ENCODE data around the gene FAM180B. TPM values are rescaled to one million over a fixed set of nuclear protein-coding genes. Genes with fewer than 3 reads are reported as not detected.

FAM180B gene
- total RNA-seq, 1 experiment from 2014 or later, result not detected

GRCh38 chr11:47595029-47595428 is 8.6 kb downstream of the FAM180B start:
- DNase-seq (ENCODE audit: low read depth, low spot score), result no peak
- Histone ChIP-seq H3K27ac (ENCODE audit: low read depth, low read length) (no peak overlapping the region), H3K36me3 (ENCODE audit: control insufficient read depth in 1 of 2, insufficient read depth in 2 of 2, low read length in 2 of 2) (no peaks in the 10 kb centered on the region), H3K4me1 (ENCODE audit: control insufficient read depth in 1 of 2, insufficient read depth in 2 of 2, low read length in 2 of 2) (no peaks in the 10 kb centered on the region), H3K9me3 (ENCODE audit: control insufficient read depth in 1 of 2, insufficient read depth in 1 of 2, low read depth in 1 of 2, low read length in 2 of 2) (no peaks in the 10 kb centered on the region), H3K4me3 (replicated peaks in 1 of 2; ENCODE audit: low read depth in 1 of 2, low read length in 2 of 2) (no peak overlapping the region), H3K79me2 (ENCODE audit: insufficient read depth, low read length) (no peaks in the 10 kb centered on the region), H3K27me3 (ENCODE audit: insufficient read depth, low read length) (peaks cover 6% of the 10 kb centered on the region; the same call in 1 of the 2 replicates), H2AFZ (ENCODE audit: low read depth, low read length, poor library complexity, severe bottlenecking) (no peak overlapping the region), H3K9me2 (ENCODE audit: insufficient read depth) (no peaks in the 10 kb centered on the region), H4K20me1 (ENCODE audit: insufficient read depth) (no peaks in the 10 kb centered on the region), H3K9ac (ENCODE audit: low read length) (no peak overlapping the region), H3K4me2 (ENCODE audit: low read length) (no peak overlapping the region)
- RAD21 ChIA-PET (ENCODE audit: low non-redundant PET in 1 of 2, low total read pairs in 2 of 2, uncharacterized antibody in 2 of 2, unreplicated experiment in 2 of 2), result no interaction called here
- POLR2A ChIA-PET, result no interaction called here
- TF ChIP-seq POLR2AphosphoS5 (IDR thresholded peaks at IDR 0.05; ENCODE audit: low read depth, low read length), result no peak
- intact Hi-C loops (cut with micrococcal nuclease), result no loop called here
- BruUV-seq (replicated peaks), result no TSS peak
- 0 out of 2 replicates have a peak, but pooled peaks have one; percentile 22 for ATAC-seq
- CTCF ChIA-PET, result no interaction called here

- Histone ChIP-seq H3K9me3 (ENCODE audit: control insufficient read depth in 1 of 2, insufficient read depth in 1 of 2, low read depth in 1 of 2, low read length in 2 of 2) (no peaks in the 10 kb centered on the region), H3K4me2 (ENCODE audit: low read length) (no peak overlapping the region), H4K20me1 (ENCODE audit: insufficient read depth) (no peaks in the 10 kb centered on the region), H3K9me2 (ENCODE audit: insufficient read depth) (no peaks in the 10 kb centered on the region), H3K27ac (ENCODE audit: low read depth, low read length) (no peak overlapping the region), H3K36me3 (ENCODE audit: control insufficient read depth in 1 of 2, insufficient read depth in 2 of 2, low read length in 2 of 2) (no peaks in the 10 kb centered on the region), H3K4me1 (ENCODE audit: control insufficient read depth in 1 of 2, insufficient read depth in 2 of 2, low read length in 2 of 2) (no peaks in the 10 kb centered on the region), H3K79me2 (ENCODE audit: insufficient read depth, low read length) (no peaks in the 10 kb centered on the region), H3K27me3 (ENCODE audit: insufficient read depth, low read length) (peaks cover 6% of the 10 kb centered on the region; the same call in 1 of the 2 replicates), H2AFZ (ENCODE audit: low read depth, low read length, poor library complexity, severe bottlenecking) (no peak overlapping the region), H3K9ac (ENCODE audit: low read length) (no peak overlapping the region), H3K4me3 (replicated peaks in 1 of 2; ENCODE audit: low read depth in 1 of 2, low read length in 2 of 2) (no peak overlapping the region)
- no peak for TF ChIP-seq ZFX (IDR thresholded peaks at IDR 0.05)
- TF ChIP-seq CBX3 (IDR thresholded peaks at IDR 0.05; ENCODE audit: low read depth), result no peak
- TF ChIP-seq SP1 (IDR thresholded peaks at IDR 0.05; ENCODE audit: low read depth), result no peak
- ChIA-PET CTCF (no interaction called here), POLR2A (no interaction called here), RAD21 (ENCODE audit: low non-redundant PET in 1 of 2, low total read pairs in 2 of 2, uncharacterized antibody in 2 of 2, unreplicated experiment in 2 of 2) (no interaction called here)
- BruUV-seq (replicated peaks), result no TSS peak
- intact Hi-C loops (cut with micrococcal nuclease), result no loop called here
- ATAC-seq (no peak), DNase-seq (ENCODE audit: low read depth, low spot score) (no peak)
Observed at GRCh38 chr11:47595967-47596366, 9.5 kb downstream of the FAM180B start.

- Histone ChIP-seq H2AFZ (ENCODE audit: low read depth, low read length, poor library complexity, severe bottlenecking) (no peak overlapping the region), H3K27ac (ENCODE audit: low read depth, low read length) (no peak overlapping the region), H3K79me2 (ENCODE audit: insufficient read depth, low read length) (no peaks in the 10 kb centered on the region), H3K36me3 (ENCODE audit: control insufficient read depth in 1 of 2, insufficient read depth in 2 of 2, low read length in 2 of 2) (no peaks in the 10 kb centered on the region), H3K4me1 (ENCODE audit: control insufficient read depth in 1 of 2, insufficient read depth in 2 of 2, low read length in 2 of 2) (no peaks in the 10 kb centered on the region), H3K9me2 (ENCODE audit: insufficient read depth) (no peaks in the 10 kb centered on the region), H3K9ac (ENCODE audit: low read length) (no peak overlapping the region), H3K27me3 (ENCODE audit: insufficient read depth, low read length) (no peaks in the 10 kb centered on the region), H4K20me1 (ENCODE audit: insufficient read depth) (no peaks in the 10 kb centered on the region), H3K9me3 (ENCODE audit: control insufficient read depth in 1 of 2, insufficient read depth in 1 of 2, low read depth in 1 of 2, low read length in 2 of 2) (no peaks in the 10 kb centered on the region), H3K4me3 (replicated peaks in 1 of 2; ENCODE audit: low read depth in 1 of 2, low read length in 2 of 2) (no peak overlapping the region), H3K4me2 (ENCODE audit: low read length) (no peak overlapping the region)
- POLR2A ChIA-PET, result no interaction called here
- RAD21 ChIA-PET (ENCODE audit: low non-redundant PET in 1 of 2, low total read pairs in 2 of 2, uncharacterized antibody in 2 of 2, unreplicated experiment in 2 of 2), result no interaction called here
- intact Hi-C loops (cut with micrococcal nuclease), result no loop called here
- CTCF ChIA-PET, result no interaction called here
- no TSS peak for BruUV-seq (replicated peaks)
- DNase-seq (ENCODE audit: low read depth, low spot score), result no peak
- ATAC-seq, result no peak
- no peak for TF ChIP-seq POLR2A (IDR thresholded peaks at IDR 0.05; ENCODE audit: borderline replicate concordance, extremely low read depth, insufficient read depth, insufficient read length)
- TF ChIP-seq SIN3A (IDR thresholded peaks at IDR 0.05; ENCODE audit: low read depth), result no peak
- no peak for TF ChIP-seq ZNF274 (IDR thresholded peaks at IDR 0.05; ENCODE audit: low read depth, low read length)
- no peak for TF ChIP-seq ELF1 (IDR thresholded peaks at IDR 0.05; ENCODE audit: borderline replicate concordance, low read depth)
- no peak for TF ChIP-seq YY1 (IDR thresholded peaks at IDR 0.05; ENCODE audit: extremely low read depth, insufficient replicate concordance, low read depth, low read length)
- no peak for TF ChIP-seq REST (IDR thresholded peaks at IDR 0.05; ENCODE audit: low read depth)
- no peak for TF ChIP-seq EGR1 (IDR thresholded peaks at IDR 0.05; ENCODE audit: low read depth)
Observed at GRCh38 chr11:47599902-47600301, 13.4 kb downstream of the FAM180B start.
